A549 (cell line): ENCODE measurements around the gene PTGFRN. TPM values are rescaled to one million over a fixed set of nuclear protein-coding genes. Genes with fewer than 3 reads are reported as not detected.

Experiments
- ATAC-seq, 2 experiments: fragments of 200-7000 bp in 1 of 2; fragments of >200 bp in 1 of 2; cut with Nextera tagmentation in 1 of 2; cut with Tn5 transposase in 1 of 2; 3 replicates each; pipeline versions ENCODE4 v1.8.0 to v1.9.1; 2018 to 2020; ENCODE audit warnings: mild to moderate bottlenecking in 1 of 2, moderate library complexity in 1 of 2
- CTCF ChIA-PET: fragments of 300-600 bp; sonication (Branson Sonifier 250); formaldehyde crosslinking; extraction: SDS; loops from one replicate; lab custom pipeline; 2021; ENCODE audit warnings: antibody characterized with exemption, inconsistent platforms; lab: Yijun Ruan, JAX
- POLR2A ChIA-PET: fragments of 350-600 bp; formaldehyde crosslinking; extraction: SDS; loops from one replicate; lab custom pipeline; 2021; ENCODE audit warnings: antibody characterized with exemption, inconsistent platforms; lab: Yijun Ruan, JAX
- DNase-seq, 2 experiments: peaks; one replicate each; pipeline versions ENCODE4 v3.0.0 to v3.0.0-alpha.2; 2011 to 2016; ENCODE audit warnings: low read depth in 1 of 2, low spot score in 1 of 2
- FAIRE-seq: peaks from 2 replicates; lab custom pipeline; 2011; peaks lifted over from hg19 to GRCh38; lab: Jason Lieb, UNC
- H3K27ac ChIP-seq, 2 experiments: fragments of >200 bp; sonication (Bioruptor Twin); formaldehyde crosslinking; 3 replicates each; pipeline ENCODE4 v1.5.1; 2016 to 2017
- H3K4me1 ChIP-seq: fragments of >200 bp; sonication (Bioruptor Twin); formaldehyde crosslinking; 3 replicates; pipeline ENCODE4 v1.6.1; 2016
- H3K4me2 ChIP-seq: fragments of >200 bp; sonication (Bioruptor Twin); formaldehyde crosslinking; 3 replicates; pipeline ENCODE4 v1.6.1; 2016
- H3K4me3 ChIP-seq: fragments of >200 bp; sonication (Bioruptor Twin); formaldehyde crosslinking; 3 replicates; pipeline ENCODE4 v1.5.1; 2016
- H3K9me3 ChIP-seq: fragments of >200 bp; sonication (Bioruptor Twin); formaldehyde crosslinking; 3 replicates; pipeline ENCODE4 v1.6.1; 2016
- BHLHE40 ChIP-seq: IDR thresholded peaks from 2 replicates; pipeline ENCODE4 v1.6.1; 2012; ENCODE audit warnings: low read depth, low read length, inconsistent platforms
- EP300 ChIP-seq, 2 experiments: fragments of >200 bp; sonication (Bioruptor Twin); formaldehyde crosslinking; IDR thresholded peaks; 2 replicates in 1 of 2; 3 replicates in 1 of 2; pipeline ENCODE4 v1.6.1; 2016 to 2017
- FOSL2 ChIP-seq, 2 experiments: fragments of 450-650 bp in 1 of 2; fragments of >200 bp in 1 of 2; sonication (Bioruptor Twin) in 1 of 2; formaldehyde crosslinking; IDR thresholded peaks; 2 replicates each; pipeline versions ENCODE4 v1.5.0 to v1.6.1; 2016 to 2020; ENCODE audit warnings: mild to moderate bottlenecking in 1 of 2, moderate library complexity in 1 of 2
- GATA3 ChIP-seq: IDR thresholded peaks from 2 replicates; pipeline ENCODE4 v1.6.1; 2012; ENCODE audit warnings: borderline replicate concordance
- HOXB13 ChIP-seq: fragments of 250-450 bp; sonication (Bioruptor Pico); IDR thresholded peaks from 2 replicates; pipeline ENCODE4 v1.5.0; 2020; ENCODE audit warnings: low read depth, mild to moderate bottlenecking, moderate library complexity
- JUN ChIP-seq, 2 experiments: fragments of >200 bp; sonication (Bioruptor Twin); formaldehyde crosslinking; IDR thresholded peaks; 2 replicates in 1 of 2; 3 replicates in 1 of 2; pipeline ENCODE4 v1.6.1; 2016 to 2017
- KDM1A ChIP-seq: fragments of 200-600 bp; sonication (generic); IDR thresholded peaks from 2 replicates; pipeline ENCODE4 v1.6.1; 2016; ENCODE audit warnings: low read depth, mild to moderate bottlenecking
- MAZ ChIP-seq: fragments of 150-350 bp; IDR thresholded peaks from 2 replicates; pipeline ENCODE4 v1.6.1; 2014; ENCODE audit warnings: antibody characterized with exemption, low read depth, low read length, borderline replicate concordance
- NR3C1 ChIP-seq: fragments of >200 bp; sonication (Bioruptor Twin); formaldehyde crosslinking; IDR thresholded peaks from 3 replicates; pipeline ENCODE4 v1.6.1; 2017
- POLR2A ChIP-seq: IDR thresholded peaks from 2 replicates; pipeline ENCODE4 v1.6.1; 2012; ENCODE audit warnings: mild to moderate bottlenecking, low read length
- SMC3 ChIP-seq: fragments of >200 bp; sonication (Bioruptor Twin); formaldehyde crosslinking; IDR thresholded peaks from 3 replicates; pipeline ENCODE4 v1.6.1; 2018; ENCODE audit warnings: inconsistent platforms
- TFCP2L1 ChIP-seq: fragments of 250-450 bp; sonication (Bioruptor Pico); IDR thresholded peaks from 2 replicates; pipeline ENCODE4 v1.5.0; 2021; ENCODE audit warnings: mild to moderate bottlenecking
- TP53 ChIP-seq: fragments of 250-450 bp; sonication (Bioruptor Pico); IDR thresholded peaks from 2 replicates; pipeline ENCODE4 v1.5.0; 2021; ENCODE audit warnings: mild to moderate bottlenecking, moderate library complexity
- ZNF302 ChIP-seq: fragments of 250-450 bp; sonication (Bioruptor Pico); IDR thresholded peaks from 2 replicates; pipeline ENCODE4 v1.9.0; 2021; ENCODE audit warnings: inconsistent platforms, mild to moderate bottlenecking, moderate library complexity
- ZSCAN20 ChIP-seq: fragments of 250-450 bp; sonication (Bioruptor Pico); IDR thresholded peaks from 2 replicates; pipeline ENCODE4 v1.8.0; 2022; ENCODE audit warnings: mild to moderate bottlenecking, moderate library complexity
- WGBS: methylation state at CpG from one replicate; pipeline ENCODE4 v1.1.6; 2017; ENCODE audit errors: missing lambda C conversion rate; 5-methylcytosine and 5-hydroxymethylcytosine counted together
- polyA plus RNA-seq, 4 experiments: library from polyadenylated mRNA; depleted of rRNA in 3 of 4; stranded (reverse); fragments of >200 nt; fragmentation: RNase III in 1 of 4; extraction: RNeasy Plus Mini Kit Qiagen cat#74134 plus additional on column Dnase treatment in 1 of 4; gene quantifications; 2 replicates in 3 of 4; 3 replicates in 1 of 4; pipeline ENCODE4 v1.2.3, GENCODE V29; 2011 to 2017
- TF ChIP-seq, protein P1 (sequence below): fragments of 200-600 bp; sonication (generic); IDR thresholded peaks from 2 replicates; pipeline ENCODE4 v1.6.1; 2016; ENCODE audit warnings: antibody characterized with exemption, mild to moderate bottlenecking, moderate library complexity
- TF ChIP-seq, protein P2 (sequence below): IDR thresholded peaks from 2 replicates; pipeline ENCODE4 v1.6.1; 2012; ENCODE audit warnings: low read depth, borderline replicate concordance
- TF ChIP-seq, protein P3 (sequence below): fragments of >200 bp; sonication (Bioruptor Twin); formaldehyde crosslinking; IDR thresholded peaks from 3 replicates; pipeline ENCODE4 v1.6.1; 2016
- TF ChIP-seq, protein P4 (sequence below): fragments of 450-650 bp; IDR thresholded peaks from 2 replicates; pipeline ENCODE4 v1.6.1; 2014; ENCODE audit warnings: antibody characterized with exemption
- TF ChIP-seq, protein P5 (sequence below): IDR thresholded peaks from 2 replicates; pipeline ENCODE4 v1.6.1; 2012
- TF ChIP-seq, protein P6 (sequence below): fragments of >200 bp; sonication (Bioruptor Twin); formaldehyde crosslinking; IDR thresholded peaks from 3 replicates; pipeline ENCODE4 v1.5.1; 2016

The PTGFRN gene
- polyA plus RNA-seq, 2 of the 4 experiments (the other 2 are of a cell fraction) = 17.4 to 39.0 TPM

DNA sequence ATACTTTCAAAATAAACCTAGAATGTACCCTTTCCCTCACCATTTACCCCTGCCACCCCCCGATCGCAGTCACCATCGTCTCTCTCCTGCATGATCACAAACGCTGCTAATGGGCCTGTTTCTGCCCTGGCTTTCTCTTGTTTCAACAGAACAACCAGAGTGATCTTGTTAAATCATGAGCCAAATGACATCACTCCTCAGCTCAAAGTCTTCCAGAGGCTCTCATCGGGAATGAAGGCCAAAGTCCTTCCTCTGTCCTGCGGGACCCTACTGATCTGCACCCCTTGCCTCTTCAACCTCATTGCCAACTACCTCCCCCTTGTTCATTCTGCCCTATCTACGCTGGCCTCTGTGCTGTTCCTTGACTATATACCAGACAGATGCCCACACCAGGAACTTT lies 39.4 kb upstream of the PTGFRN start:
- H3K4me1 ChIP-seq = 0 out of 3 replicates have a peak, but pooled peaks cover 7% of the 10 kb centered on the region
- ChIA-PET CTCF (interaction anchor here (0.9 kb wide), 1 partner anchor 15 kb away, joined by 3 read pairs; no protein-coding TSS in a partner anchor), POLR2A (no interaction called here)
- no peak overlapping the region for H3K4me2 ChIP-seq
- no peak for FAIRE-seq
- no peak overlapping the region for H3K27ac ChIP-seq
- WGBS = 68% methylated on average over 7 of the region's 7 CpGs
- no peak overlapping the region for H3K4me3 ChIP-seq
- no peak for DNase-seq
- TF ChIP-seq, protein P1, sequence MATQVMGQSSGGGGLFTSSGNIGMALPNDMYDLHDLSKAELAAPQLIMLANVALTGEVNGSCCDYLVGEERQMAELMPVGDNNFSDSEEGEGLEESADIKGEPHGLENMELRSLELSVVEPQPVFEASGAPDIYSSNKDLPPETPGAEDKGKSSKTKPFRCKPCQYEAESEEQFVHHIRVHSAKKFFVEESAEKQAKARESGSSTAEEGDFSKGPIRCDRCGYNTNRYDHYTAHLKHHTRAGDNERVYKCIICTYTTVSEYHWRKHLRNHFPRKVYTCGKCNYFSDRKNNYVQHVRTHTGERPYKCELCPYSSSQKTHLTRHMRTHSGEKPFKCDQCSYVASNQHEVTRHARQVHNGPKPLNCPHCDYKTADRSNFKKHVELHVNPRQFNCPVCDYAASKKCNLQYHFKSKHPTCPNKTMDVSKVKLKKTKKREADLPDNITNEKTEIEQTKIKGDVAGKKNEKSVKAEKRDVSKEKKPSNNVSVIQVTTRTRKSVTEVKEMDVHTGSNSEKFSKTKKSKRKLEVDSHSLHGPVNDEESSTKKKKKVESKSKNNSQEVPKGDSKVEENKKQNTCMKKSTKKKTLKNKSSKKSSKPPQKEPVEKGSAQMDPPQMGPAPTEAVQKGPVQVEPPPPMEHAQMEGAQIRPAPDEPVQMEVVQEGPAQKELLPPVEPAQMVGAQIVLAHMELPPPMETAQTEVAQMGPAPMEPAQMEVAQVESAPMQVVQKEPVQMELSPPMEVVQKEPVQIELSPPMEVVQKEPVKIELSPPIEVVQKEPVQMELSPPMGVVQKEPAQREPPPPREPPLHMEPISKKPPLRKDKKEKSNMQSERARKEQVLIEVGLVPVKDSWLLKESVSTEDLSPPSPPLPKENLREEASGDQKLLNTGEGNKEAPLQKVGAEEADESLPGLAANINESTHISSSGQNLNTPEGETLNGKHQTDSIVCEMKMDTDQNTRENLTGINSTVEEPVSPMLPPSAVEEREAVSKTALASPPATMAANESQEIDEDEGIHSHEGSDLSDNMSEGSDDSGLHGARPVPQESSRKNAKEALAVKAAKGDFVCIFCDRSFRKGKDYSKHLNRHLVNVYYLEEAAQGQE = no peak
- TF ChIP-seq SMC3 (no peak), NR3C1 (no peak), GATA3 (no peak), FOSL2 (IDR thresholded peaks at IDR 0.05) (no peak), FOSL2 (CRISPR knock-in tag; IDR thresholded peaks at IDR 0.05) (no peak), MAZ (no peak), TFCP2L1 (CRISPR knock-in tag) (no peak), BHLHE40 (no peak), ZSCAN20 (CRISPR knock-in tag) (no peak), HOXB13 (no peak)
- TF ChIP-seq, protein P2, sequence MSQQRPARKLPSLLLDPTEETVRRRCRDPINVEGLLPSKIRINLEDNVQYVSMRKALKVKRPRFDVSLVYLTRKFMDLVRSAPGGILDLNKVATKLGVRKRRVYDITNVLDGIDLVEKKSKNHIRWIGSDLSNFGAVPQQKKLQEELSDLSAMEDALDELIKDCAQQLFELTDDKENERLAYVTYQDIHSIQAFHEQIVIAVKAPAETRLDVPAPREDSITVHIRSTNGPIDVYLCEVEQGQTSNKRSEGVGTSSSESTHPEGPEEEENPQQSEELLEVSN = no peak
- TF ChIP-seq, protein P3, sequence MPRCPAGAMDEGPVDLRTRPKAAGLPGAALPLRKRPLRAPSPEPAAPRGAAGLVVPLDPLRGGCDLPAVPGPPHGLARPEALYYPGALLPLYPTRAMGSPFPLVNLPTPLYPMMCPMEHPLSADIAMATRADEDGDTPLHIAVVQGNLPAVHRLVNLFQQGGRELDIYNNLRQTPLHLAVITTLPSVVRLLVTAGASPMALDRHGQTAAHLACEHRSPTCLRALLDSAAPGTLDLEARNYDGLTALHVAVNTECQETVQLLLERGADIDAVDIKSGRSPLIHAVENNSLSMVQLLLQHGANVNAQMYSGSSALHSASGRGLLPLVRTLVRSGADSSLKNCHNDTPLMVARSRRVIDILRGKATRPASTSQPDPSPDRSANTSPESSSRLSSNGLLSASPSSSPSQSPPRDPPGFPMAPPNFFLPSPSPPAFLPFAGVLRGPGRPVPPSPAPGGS = no peak
- TF ChIP-seq, protein P4, sequence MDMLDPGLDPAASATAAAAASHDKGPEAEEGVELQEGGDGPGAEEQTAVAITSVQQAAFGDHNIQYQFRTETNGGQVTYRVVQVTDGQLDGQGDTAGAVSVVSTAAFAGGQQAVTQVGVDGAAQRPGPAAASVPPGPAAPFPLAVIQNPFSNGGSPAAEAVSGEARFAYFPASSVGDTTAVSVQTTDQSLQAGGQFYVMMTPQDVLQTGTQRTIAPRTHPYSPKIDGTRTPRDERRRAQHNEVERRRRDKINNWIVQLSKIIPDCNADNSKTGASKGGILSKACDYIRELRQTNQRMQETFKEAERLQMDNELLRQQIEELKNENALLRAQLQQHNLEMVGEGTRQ = no peak
- TF ChIP-seq, protein P5, sequence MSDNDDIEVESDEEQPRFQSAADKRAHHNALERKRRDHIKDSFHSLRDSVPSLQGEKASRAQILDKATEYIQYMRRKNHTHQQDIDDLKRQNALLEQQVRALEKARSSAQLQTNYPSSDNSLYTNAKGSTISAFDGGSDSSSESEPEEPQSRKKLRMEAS = no peak
- ATAC-seq = no peak
- no peaks in the 10 kb centered on the region for H3K9me3 ChIP-seq

DNA sequence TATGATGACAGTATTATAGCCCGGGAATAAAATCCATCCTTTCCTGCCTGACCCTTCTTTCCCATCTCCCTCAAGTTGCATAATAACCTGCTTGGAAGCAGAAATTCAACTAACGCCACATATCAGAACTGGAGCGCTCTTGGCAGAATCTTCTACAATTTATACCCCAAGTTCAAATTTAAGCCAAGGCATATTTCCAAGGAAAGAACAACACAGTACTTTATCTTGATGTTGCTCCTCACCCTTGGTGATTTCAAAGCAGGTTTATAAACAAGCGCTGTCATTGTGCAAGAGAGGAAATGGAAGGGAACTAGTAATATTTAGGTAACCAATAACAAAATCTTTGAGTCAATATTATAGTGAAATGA lies 38.0 kb upstream of the PTGFRN start:
- WGBS = 73% methylated on average over 4 of the region's 4 CpGs

More for the DNA sequence above, 38.0 kb upstream of the PTGFRN start:
- Histone ChIP-seq H3K4me2 (no peak overlapping the region), H3K9me3 (no peaks in the 10 kb centered on the region), H3K27ac (no peak overlapping the region), H3K4me3 (no peak overlapping the region), H3K4me1 (0 out of 3 replicates have a peak, but pooled peaks cover 7% of the 10 kb centered on the region)
- ChIA-PET POLR2A (no interaction called here), CTCF (no interaction called here)
- FAIRE-seq (no peak), ATAC-seq (no peak), DNase-seq (no peak)
- TF ChIP-seq FOSL2 (IDR thresholded peaks at IDR 0.05) (no peak), FOSL2 (CRISPR knock-in tag; IDR thresholded peaks at IDR 0.05) (no peak), KDM1A (no peak), TP53 (CRISPR knock-in tag) (no peak), ZNF302 (no peak), POLR2A (no peak), JUN (IDR thresholded peaks at IDR 0.05) (no peak), EP300 (IDR thresholded peaks at IDR 0.05) (no peak), HOXB13 (no peak)
- TF ChIP-seq, protein P6, sequence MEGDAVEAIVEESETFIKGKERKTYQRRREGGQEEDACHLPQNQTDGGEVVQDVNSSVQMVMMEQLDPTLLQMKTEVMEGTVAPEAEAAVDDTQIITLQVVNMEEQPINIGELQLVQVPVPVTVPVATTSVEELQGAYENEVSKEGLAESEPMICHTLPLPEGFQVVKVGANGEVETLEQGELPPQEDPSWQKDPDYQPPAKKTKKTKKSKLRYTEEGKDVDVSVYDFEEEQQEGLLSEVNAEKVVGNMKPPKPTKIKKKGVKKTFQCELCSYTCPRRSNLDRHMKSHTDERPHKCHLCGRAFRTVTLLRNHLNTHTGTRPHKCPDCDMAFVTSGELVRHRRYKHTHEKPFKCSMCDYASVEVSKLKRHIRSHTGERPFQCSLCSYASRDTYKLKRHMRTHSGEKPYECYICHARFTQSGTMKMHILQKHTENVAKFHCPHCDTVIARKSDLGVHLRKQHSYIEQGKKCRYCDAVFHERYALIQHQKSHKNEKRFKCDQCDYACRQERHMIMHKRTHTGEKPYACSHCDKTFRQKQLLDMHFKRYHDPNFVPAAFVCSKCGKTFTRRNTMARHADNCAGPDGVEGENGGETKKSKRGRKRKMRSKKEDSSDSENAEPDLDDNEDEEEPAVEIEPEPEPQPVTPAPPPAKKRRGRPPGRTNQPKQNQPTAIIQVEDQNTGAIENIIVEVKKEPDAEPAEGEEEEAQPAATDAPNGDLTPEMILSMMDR = no peak
